22Rv1 (cell line): ENCODE measurements around the gene SLC6A5.

ENCODE experiments used
- CTCF ChIP-seq: fragments of 450-650 bp; IDR thresholded peaks from 2 replicates; pipeline ENCODE4 v1.5.1; 2017; ENCODE audit warnings: mild to moderate bottlenecking
- ZFX ChIP-seq: fragments of 450-650 bp; IDR thresholded peaks from 2 replicates; pipeline ENCODE4 v1.6.1; 2017; ENCODE audit warnings: antibody characterized with exemption, borderline replicate concordance

DNA sequence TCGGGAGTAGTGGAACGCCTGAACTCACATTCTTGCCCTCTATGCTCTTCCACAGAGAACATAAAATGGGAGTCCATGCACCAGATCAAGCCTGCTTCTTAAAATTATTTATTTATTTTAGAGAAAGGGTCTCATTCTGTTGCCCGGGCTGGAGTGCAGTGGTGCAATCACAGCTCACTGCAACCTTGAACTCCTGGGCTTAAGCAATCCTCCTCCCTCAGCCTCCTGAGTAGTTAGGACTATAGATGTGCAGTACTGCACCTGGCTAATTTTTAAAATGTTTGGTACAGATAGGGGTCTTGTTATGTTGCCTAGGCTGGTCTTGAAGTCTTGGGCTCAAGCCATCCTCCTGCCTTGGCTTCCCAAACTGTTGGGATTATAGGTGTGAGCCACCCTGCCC, 13.0 kb downstream of the SLC6A5 start:
- TF ChIP-seq CTCF (no peak), ZFX (no peak)
